NB4 (cell line): ENCODE results near the gene LRRC4B.

Experiments used
- POLR2A ChIP-seq: IDR thresholded peaks from 2 replicates; pipeline ENCODE4 v1.6.1; 2011; ENCODE audit warnings: mild to moderate bottlenecking; ENCODE audit not compliant: insufficient read length; ENCODE audit errors: extremely low read depth
- TF ChIP-seq, protein P1 (sequence below): IDR thresholded peaks from one replicate; pipeline ENCODE4 v1.5.1; 2012; ENCODE audit warnings: low read depth, low read length

DNA sequence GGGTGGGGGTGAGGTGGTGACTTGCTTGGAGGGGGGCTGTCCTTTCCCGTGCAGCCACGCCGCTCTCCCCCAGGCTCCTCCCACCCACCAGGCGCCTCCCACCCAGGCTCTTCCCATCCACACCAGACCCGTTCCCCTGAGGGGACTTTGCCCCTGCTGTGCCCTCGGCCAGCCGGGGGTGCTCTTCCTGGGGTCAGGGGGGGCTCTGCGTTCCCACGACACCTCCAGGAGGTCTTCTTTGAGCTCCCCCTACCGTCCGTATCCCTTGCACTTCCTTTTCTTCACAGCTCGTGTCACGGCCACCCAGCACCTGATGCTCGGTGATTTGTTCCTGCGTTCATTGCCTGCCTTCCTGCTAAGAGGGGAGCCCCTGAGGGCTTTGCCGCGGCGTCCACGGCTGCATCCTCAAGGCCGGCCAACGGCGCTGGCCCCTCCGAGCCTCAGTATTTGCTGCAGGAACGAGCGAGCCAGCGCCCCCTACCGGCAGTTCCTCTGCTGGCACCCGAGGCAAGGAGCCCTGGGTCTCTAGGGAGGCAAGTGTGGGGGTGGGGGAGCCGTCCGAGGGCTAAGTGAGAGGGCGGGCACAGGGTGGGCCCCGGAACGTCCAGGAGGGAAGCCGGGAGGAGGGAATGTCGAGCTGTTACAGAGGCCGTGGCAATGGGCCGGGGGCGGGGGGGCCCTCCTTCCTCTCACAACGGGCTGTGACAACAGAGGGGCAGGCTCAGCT, 11.8 kb downstream of the LRRC4B start:
- no peak for TF ChIP-seq POLR2A
- TF ChIP-seq, protein P1, sequence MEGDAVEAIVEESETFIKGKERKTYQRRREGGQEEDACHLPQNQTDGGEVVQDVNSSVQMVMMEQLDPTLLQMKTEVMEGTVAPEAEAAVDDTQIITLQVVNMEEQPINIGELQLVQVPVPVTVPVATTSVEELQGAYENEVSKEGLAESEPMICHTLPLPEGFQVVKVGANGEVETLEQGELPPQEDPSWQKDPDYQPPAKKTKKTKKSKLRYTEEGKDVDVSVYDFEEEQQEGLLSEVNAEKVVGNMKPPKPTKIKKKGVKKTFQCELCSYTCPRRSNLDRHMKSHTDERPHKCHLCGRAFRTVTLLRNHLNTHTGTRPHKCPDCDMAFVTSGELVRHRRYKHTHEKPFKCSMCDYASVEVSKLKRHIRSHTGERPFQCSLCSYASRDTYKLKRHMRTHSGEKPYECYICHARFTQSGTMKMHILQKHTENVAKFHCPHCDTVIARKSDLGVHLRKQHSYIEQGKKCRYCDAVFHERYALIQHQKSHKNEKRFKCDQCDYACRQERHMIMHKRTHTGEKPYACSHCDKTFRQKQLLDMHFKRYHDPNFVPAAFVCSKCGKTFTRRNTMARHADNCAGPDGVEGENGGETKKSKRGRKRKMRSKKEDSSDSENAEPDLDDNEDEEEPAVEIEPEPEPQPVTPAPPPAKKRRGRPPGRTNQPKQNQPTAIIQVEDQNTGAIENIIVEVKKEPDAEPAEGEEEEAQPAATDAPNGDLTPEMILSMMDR = peak; percentile 69
